HepG2 (cell line): ENCODE results near the gene TMEM129. TPM values are rescaled to one million over a fixed set of nuclear protein-coding genes. Genes with fewer than 3 reads are reported as not detected.

Experiments used
- AGO2 ChIP-seq: fragments of 200-400 bp; formaldehyde crosslinking; optimal IDR thresholded peaks from 2 replicates; pipeline ENCODE3; 2017; ENCODE audit warnings: mild to moderate bottlenecking, low read depth, low read length, moderate library complexity
- BORCS8-MEF2B ChIP-seq: sonication (generic); formaldehyde crosslinking; IDR thresholded peaks from 2 replicates; pipeline ENCODE4 v1.8.0; 2022; ENCODE audit warnings: mild to moderate bottlenecking, missing genetic modification reagents
- FIP1L1 ChIP-seq: fragments of 200-400 bp; formaldehyde crosslinking; IDR thresholded peaks from 2 replicates; pipeline ENCODE4 v1.6.1; 2018; ENCODE audit warnings: low read depth, mild to moderate bottlenecking, low read length, moderate library complexity, borderline replicate concordance; ENCODE audit not compliant: insufficient read depth
- NCOA2 ChIP-seq: sonication (generic); formaldehyde crosslinking; IDR thresholded peaks from 2 replicates; pipeline ENCODE4 v1.8.0; 2022; ENCODE audit warnings: inconsistent platforms
- POLR2G ChIP-seq: fragments of 200-400 bp; formaldehyde crosslinking; IDR thresholded peaks from 2 replicates; pipeline ENCODE4 v1.6.1; 2018; ENCODE audit warnings: mild to moderate bottlenecking, low read depth, low read length, moderate library complexity
- TBX2 ChIP-seq: sonication (generic); formaldehyde crosslinking; IDR thresholded peaks from 2 replicates; pipeline ENCODE4 v1.5.0; 2020; ENCODE audit warnings: missing genetic modification reagents, mild to moderate bottlenecking, borderline replicate concordance
- ZBTB34 ChIP-seq: sonication (generic); formaldehyde crosslinking; IDR thresholded peaks from 2 replicates; pipeline ENCODE4 v1.8.0; 2022; ENCODE audit warnings: mild to moderate bottlenecking, missing genetic modification reagents
- ZBTB7A ChIP-seq: sonication (generic); formaldehyde crosslinking; IDR thresholded peaks from 2 replicates; pipeline ENCODE4 v1.8.0; 2022; ENCODE audit warnings: mild to moderate bottlenecking, missing genetic modification reagents
- ZMAT3 ChIP-seq: sonication (generic); formaldehyde crosslinking; conservative IDR thresholded peaks from 2 replicates; pipeline ENCODE4 v1.7.0; 2021; ENCODE audit warnings: missing genetic modification reagents
- ZNF615 ChIP-seq: sonication (generic); formaldehyde crosslinking; IDR thresholded peaks from 2 replicates; pipeline ENCODE4 v1.5.0; 2020; ENCODE audit warnings: mild to moderate bottlenecking, missing genetic modification reagents, borderline replicate concordance
- ZNF703 ChIP-seq: sonication (generic); formaldehyde crosslinking; IDR thresholded peaks from 2 replicates; pipeline ENCODE4 v1.5.1; 2020; ENCODE audit warnings: missing genetic modification reagents, mild to moderate bottlenecking, moderate library complexity, borderline replicate concordance
- ZNF792 ChIP-seq: IDR thresholded peaks from 2 replicates; pipeline ENCODE4 v1.6.1; 2016
- ZSCAN21 ChIP-seq: sonication (generic); formaldehyde crosslinking; IDR thresholded peaks from 2 replicates; pipeline ENCODE4 v1.8.0; 2022; ENCODE audit warnings: mild to moderate bottlenecking, missing genetic modification reagents, moderate library complexity, borderline replicate concordance
- polyA plus RNA-seq, 8 experiments: library from polyadenylated mRNA; depleted of rRNA in 3 of 8; stranded (reverse) in 7 of 8; unstranded in 1 of 8; fragments of >200 nt; fragmentation: Illumina TruSeq in 4 of 8; extraction: Trizol in 4 of 8; gene quantifications; 2 replicates each; pipeline versions ENCODE4 v1.2.1 to v1.2.3, GENCODE V29; 2011 to 2016; ENCODE audit warnings: low read depth in 4 of 8, missing spikeins in 1 of 8, mixed read lengths in 1 of 8; ENCODE audit not compliant: insufficient read depth in 1 of 8
- total RNA-seq, 5 experiments: library from RNA; depleted of rRNA; stranded (reverse); fragments of >200 nt; fragmentation: Illumina TruSeq; extraction: Trizol; gene quantifications; 2 replicates each; pipeline ENCODE4 v1.2.3, GENCODE V29; 2016; ENCODE audit warnings: low read depth in 1 of 5
- TF ChIP-seq, protein P1 (sequence below): sonication (generic); formaldehyde crosslinking; IDR thresholded peaks from 2 replicates; pipeline ENCODE4 v1.4.0; 2020; ENCODE audit warnings: mild to moderate bottlenecking, missing genetic modification reagents
- TF ChIP-seq, protein P2 (sequence below): sonication (generic); formaldehyde crosslinking; IDR thresholded peaks from 2 replicates; pipeline ENCODE4 v1.4.0; 2020; ENCODE audit warnings: missing genetic modification reagents
- TF ChIP-seq, protein P3 (sequence below): sonication (generic); formaldehyde crosslinking; IDR thresholded peaks from 2 replicates; pipeline ENCODE4 v1.5.0; 2020; ENCODE audit warnings: mild to moderate bottlenecking, missing genetic modification reagents
- TF ChIP-seq, protein P4 (sequence below): sonication (generic); formaldehyde crosslinking; IDR thresholded peaks from 2 replicates; pipeline ENCODE4 v1.4.0; 2020; ENCODE audit warnings: missing genetic modification reagents

Gene TMEM129
- total and polyA plus RNA-seq, 2 of the 13 experiments (the other 11 are each of a cell fraction or from before 2014, with no cell fraction given) = 19.0 to 25.8 TPM

- TF ChIP-seq, protein P1, sequence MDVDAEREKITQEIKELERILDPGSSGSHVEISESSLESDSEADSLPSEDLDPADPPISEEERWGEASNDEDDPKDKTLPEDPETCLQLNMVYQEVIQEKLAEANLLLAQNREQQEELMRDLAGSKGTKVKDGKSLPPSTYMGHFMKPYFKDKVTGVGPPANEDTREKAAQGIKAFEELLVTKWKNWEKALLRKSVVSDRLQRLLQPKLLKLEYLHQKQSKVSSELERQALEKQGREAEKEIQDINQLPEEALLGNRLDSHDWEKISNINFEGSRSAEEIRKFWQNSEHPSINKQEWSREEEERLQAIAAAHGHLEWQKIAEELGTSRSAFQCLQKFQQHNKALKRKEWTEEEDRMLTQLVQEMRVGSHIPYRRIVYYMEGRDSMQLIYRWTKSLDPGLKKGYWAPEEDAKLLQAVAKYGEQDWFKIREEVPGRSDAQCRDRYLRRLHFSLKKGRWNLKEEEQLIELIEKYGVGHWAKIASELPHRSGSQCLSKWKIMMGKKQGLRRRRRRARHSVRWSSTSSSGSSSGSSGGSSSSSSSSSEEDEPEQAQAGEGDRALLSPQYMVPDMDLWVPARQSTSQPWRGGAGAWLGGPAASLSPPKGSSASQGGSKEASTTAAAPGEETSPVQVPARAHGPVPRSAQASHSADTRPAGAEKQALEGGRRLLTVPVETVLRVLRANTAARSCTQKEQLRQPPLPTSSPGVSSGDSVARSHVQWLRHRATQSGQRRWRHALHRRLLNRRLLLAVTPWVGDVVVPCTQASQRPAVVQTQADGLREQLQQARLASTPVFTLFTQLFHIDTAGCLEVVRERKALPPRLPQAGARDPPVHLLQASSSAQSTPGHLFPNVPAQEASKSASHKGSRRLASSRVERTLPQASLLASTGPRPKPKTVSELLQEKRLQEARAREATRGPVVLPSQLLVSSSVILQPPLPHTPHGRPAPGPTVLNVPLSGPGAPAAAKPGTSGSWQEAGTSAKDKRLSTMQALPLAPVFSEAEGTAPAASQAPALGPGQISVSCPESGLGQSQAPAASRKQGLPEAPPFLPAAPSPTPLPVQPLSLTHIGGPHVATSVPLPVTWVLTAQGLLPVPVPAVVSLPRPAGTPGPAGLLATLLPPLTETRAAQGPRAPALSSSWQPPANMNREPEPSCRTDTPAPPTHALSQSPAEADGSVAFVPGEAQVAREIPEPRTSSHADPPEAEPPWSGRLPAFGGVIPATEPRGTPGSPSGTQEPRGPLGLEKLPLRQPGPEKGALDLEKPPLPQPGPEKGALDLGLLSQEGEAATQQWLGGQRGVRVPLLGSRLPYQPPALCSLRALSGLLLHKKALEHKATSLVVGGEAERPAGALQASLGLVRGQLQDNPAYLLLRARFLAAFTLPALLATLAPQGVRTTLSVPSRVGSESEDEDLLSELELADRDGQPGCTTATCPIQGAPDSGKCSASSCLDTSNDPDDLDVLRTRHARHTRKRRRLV (CRISPR knock-in tag) = peak; percentile 72
- TF ChIP-seq POLR2G = peak; percentile 75
- no peak for TF ChIP-seq ZNF792
- TF ChIP-seq BORCS8-MEF2B (CRISPR knock-in tag) = 0 out of 2 replicates have a peak, but pooled peaks have one; percentile 21
- peak; percentile 87 for TF ChIP-seq ZBTB7A
- TF ChIP-seq TBX2 (CRISPR knock-in tag) = peak; percentile 89
- TF ChIP-seq FIP1L1 = peak; percentile 70; the same call in 1 of the 2 replicates
- peak; percentile 76 for TF ChIP-seq ZBTB34 (CRISPR knock-in tag)
- TF ChIP-seq, protein P2, sequence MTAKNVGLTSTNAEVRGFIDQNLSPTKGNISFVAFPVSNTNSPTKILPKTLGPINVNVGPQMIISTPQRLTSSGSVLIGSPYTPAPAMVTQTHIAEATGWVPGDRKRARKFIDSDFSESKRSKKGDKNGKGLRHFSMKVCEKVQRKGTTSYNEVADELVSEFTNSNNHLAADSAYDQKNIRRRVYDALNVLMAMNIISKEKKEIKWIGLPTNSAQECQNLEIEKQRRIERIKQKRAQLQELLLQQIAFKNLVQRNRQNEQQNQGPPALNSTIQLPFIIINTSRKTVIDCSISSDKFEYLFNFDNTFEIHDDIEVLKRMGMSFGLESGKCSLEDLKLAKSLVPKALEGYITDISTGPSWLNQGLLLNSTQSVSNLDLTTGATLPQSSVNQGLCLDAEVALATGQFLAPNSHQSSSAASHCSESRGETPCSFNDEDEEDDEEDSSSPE (CRISPR knock-in tag) = peak; percentile 14; the same call in 1 of the 2 replicates
- peak; percentile 40 for TF ChIP-seq AGO2
- peak; percentile 71; the same call in 1 of the 2 replicates for TF ChIP-seq ZNF703 (CRISPR knock-in tag)
- TF ChIP-seq ZSCAN21 (CRISPR knock-in tag) = peak; percentile 60
- no peak for TF ChIP-seq ZNF615 (CRISPR knock-in tag)
- TF ChIP-seq, protein P3, sequence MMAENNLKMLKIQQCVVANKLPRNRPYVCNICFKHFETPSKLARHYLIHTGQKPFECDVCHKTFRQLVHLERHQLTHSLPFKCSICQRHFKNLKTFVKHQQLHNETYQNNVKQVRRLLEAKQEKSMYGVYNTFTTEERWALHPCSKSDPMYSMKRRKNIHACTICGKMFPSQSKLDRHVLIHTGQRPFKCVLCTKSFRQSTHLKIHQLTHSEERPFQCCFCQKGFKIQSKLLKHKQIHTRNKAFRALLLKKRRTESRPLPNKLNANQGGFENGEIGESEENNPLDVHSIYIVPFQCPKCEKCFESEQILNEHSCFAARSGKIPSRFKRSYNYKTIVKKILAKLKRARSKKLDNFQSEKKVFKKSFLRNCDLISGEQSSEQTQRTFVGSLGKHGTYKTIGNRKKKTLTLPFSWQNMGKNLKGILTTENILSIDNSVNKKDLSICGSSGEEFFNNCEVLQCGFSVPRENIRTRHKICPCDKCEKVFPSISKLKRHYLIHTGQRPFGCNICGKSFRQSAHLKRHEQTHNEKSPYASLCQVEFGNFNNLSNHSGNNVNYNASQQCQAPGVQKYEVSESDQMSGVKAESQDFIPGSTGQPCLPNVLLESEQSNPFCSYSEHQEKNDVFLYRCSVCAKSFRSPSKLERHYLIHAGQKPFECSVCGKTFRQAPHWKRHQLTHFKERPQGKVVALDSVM (CRISPR knock-in tag) = peak; percentile 58
- peak; percentile 65 for TF ChIP-seq NCOA2 (CRISPR knock-in tag)
- TF ChIP-seq ZMAT3 (CRISPR knock-in tag) = peak; percentile 19; the same call in 1 of the 2 replicates
- TF ChIP-seq, protein P4, sequence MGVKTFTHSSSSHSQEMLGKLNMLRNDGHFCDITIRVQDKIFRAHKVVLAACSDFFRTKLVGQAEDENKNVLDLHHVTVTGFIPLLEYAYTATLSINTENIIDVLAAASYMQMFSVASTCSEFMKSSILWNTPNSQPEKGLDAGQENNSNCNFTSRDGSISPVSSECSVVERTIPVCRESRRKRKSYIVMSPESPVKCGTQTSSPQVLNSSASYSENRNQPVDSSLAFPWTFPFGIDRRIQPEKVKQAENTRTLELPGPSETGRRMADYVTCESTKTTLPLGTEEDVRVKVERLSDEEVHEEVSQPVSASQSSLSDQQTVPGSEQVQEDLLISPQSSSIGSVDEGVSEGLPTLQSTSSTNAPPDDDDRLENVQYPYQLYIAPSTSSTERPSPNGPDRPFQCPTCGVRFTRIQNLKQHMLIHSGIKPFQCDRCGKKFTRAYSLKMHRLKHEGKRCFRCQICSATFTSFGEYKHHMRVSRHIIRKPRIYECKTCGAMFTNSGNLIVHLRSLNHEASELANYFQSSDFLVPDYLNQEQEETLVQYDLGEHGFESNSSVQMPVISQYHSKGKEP (CRISPR knock-in tag) = no peak
These were observed 25.9 kb upstream of the TMEM129 start (continued) for GRCh38 chr4:1746919-1747602.
